T-helper 17 cell (primary cell): ENCODE results near the gene PPP2R3B. TPM values are rescaled to one million over a fixed set of nuclear protein-coding genes. Genes with fewer than 3 reads are reported as not detected.
A peak's percentile ranks its signal among the peaks of the same experiment; 100 is the strongest.

ENCODE experiments used
- ATAC-seq: fragments of 150-1000 bp; cut with Tn5 transposase; 2 replicates; pipeline ENCODE4 v1.10.0; 2021; ENCODE audit warnings: mild to moderate bottlenecking, moderate library complexity
- DNase-seq, 3 donors: peaks; one replicate each; pipeline versions ENCODE4 v3.0.0 to v3.0.0-alpha.2; 2020 to 2021
- H3K9me3 ChIP-seq: one replicate; pipeline ENCODE4 v1.7.0; 2013; ENCODE audit warnings: low read length, mild to moderate bottlenecking; ENCODE audit not compliant: control insufficient read depth, poor library complexity, severe bottlenecking
- H3K27ac Mint-ChIP-seq: one replicate; pipeline ENCODE4 v1.8.0; 2022; ENCODE audit warnings: mild to moderate bottlenecking, moderate library complexity, mixed read lengths
- H3K27me3 Mint-ChIP-seq: one replicate; pipeline ENCODE4 v1.8.0; 2022; ENCODE audit warnings: mixed read lengths
- H3K36me3 Mint-ChIP-seq: one replicate; pipeline ENCODE4 v1.8.0; 2022; ENCODE audit warnings: low read depth, mixed read lengths
- H3K4me1 Mint-ChIP-seq: one replicate; pipeline ENCODE4 v1.8.0; 2022; ENCODE audit warnings: mild to moderate bottlenecking, mixed read lengths
- H3K4me3 Mint-ChIP-seq: one replicate; pipeline ENCODE4 v1.8.0; 2022; ENCODE audit warnings: mild to moderate bottlenecking, moderate library complexity, mixed read lengths
- total RNA-seq, 4 donors: library from RNA in 2 of 4; stranded (reverse) in 2 of 4; gene quantifications; one replicate each; pipeline ENCODE4 v1.2.3 and lab custom pipeline; 2022 to 2026

PPP2R3B gene
- total RNA-seq, 2 donors from 2014 or later: 18.5 to 19.1 TPM

- Mint-ChIP-seq H3K27me3 (no peaks in the 10 kb centered on the region), H3K4me1 (peaks cover 12% of the 10 kb centered on the region), H3K36me3 (peaks cover 10% of the 10 kb centered on the region), H3K27ac (no peak overlapping the region), H3K4me3 (no peak overlapping the region)
- H3K9me3 ChIP-seq: peaks cover 5% of the 10 kb centered on the region
- no peak for ATAC-seq
- DNase-seq: no peak
Measured at GRCh38 chrX:361231-362145, 25.2 kb downstream of the PPP2R3B start.

- H3K9me3 ChIP-seq: peaks cover 5% of the 10 kb centered on the region
- Mint-ChIP-seq H3K36me3 (peaks cover 10% of the 10 kb centered on the region), H3K4me1 (peaks cover 14% of the 10 kb centered on the region), H3K4me3 (no peak overlapping the region), H3K27ac (no peak overlapping the region), H3K27me3 (no peaks in the 10 kb centered on the region)
- ATAC-seq (no peak), DNase-seq (no peak)
Measured at GRCh38 chrX:360496-361150, 26.1 kb downstream of the PPP2R3B start.

GRCh38 chrX:358651-359143 lies 28.0 kb downstream of the PPP2R3B start:
- Mint-ChIP-seq H3K27me3 (no peaks in the 10 kb centered on the region), H3K4me1 (peaks cover 14% of the 10 kb centered on the region), H3K36me3 (peaks cover 10% of the 10 kb centered on the region), H3K27ac (peak overlapping the region; percentile 85), H3K4me3 (no peak overlapping the region)
- H3K9me3 ChIP-seq: peaks cover 5% of the 10 kb centered on the region
- DNase-seq (no peak), ATAC-seq (no peak)

- no peaks in the 10 kb centered on the region for H3K27me3 Mint-ChIP-seq
- ATAC-seq: peak; percentile 91
- DNase-seq: no peak
- no peak overlapping the region for H3K4me3 Mint-ChIP-seq
- peak overlapping the region; percentile 85 for H3K27ac Mint-ChIP-seq
- H3K4me1 Mint-ChIP-seq: peaks cover 14% of the 10 kb centered on the region
- peaks cover 5% of the 10 kb centered on the region for H3K36me3 Mint-ChIP-seq
- peaks cover 5% of the 10 kb centered on the region for H3K9me3 ChIP-seq
Measured at GRCh38 chrX:357693-358471, 28.8 kb downstream of the PPP2R3B start.

- H3K4me1 Mint-ChIP-seq: peaks cover 14% of the 10 kb centered on the region
- H3K4me3 Mint-ChIP-seq: peak overlapping the region; percentile 58
- ATAC-seq (peak; percentile 56), DNase-seq (no peak)
- no peaks in the 10 kb centered on the region for H3K27me3 Mint-ChIP-seq
- peaks cover 5% of the 10 kb centered on the region for H3K9me3 ChIP-seq
- H3K27ac Mint-ChIP-seq: peak overlapping the region; percentile 85
- peaks cover 5% of the 10 kb centered on the region for H3K36me3 Mint-ChIP-seq
Measured at GRCh38 chrX:357035-357692, 29.5 kb downstream of the PPP2R3B start.

GRCh38 chrX:356385-357034 lies 30.2 kb downstream of the PPP2R3B start:
- peak overlapping the region; percentile 58 for H3K4me3 Mint-ChIP-seq
- ATAC-seq: no peak
- peaks cover 5% of the 10 kb centered on the region for H3K36me3 Mint-ChIP-seq

GRCh38 chrX:355329-356050 lies 31.2 kb downstream of the PPP2R3B start:
- ATAC-seq (no peak), DNase-seq (no peak)
- peaks cover 5% of the 10 kb centered on the region for H3K9me3 ChIP-seq
- no peak overlapping the region for H3K4me3 Mint-ChIP-seq
- no peaks in the 10 kb centered on the region for H3K27me3 Mint-ChIP-seq
- H3K4me1 Mint-ChIP-seq: peaks cover 14% of the 10 kb centered on the region
- H3K36me3 Mint-ChIP-seq: peaks cover 2% of the 10 kb centered on the region
- H3K27ac Mint-ChIP-seq: peak overlapping the region; percentile 56

More at GRCh38 chrX:356385-357034, 30.2 kb downstream of the PPP2R3B start:
- H3K27ac Mint-ChIP-seq: peak overlapping the region; percentile 85
- peaks cover 5% of the 10 kb centered on the region for H3K9me3 ChIP-seq
- H3K4me1 Mint-ChIP-seq: peaks cover 14% of the 10 kb centered on the region
- H3K27me3 Mint-ChIP-seq: no peaks in the 10 kb centered on the region
- no peak for DNase-seq

- no peak for DNase-seq
- no peaks in the 10 kb centered on the region for H3K9me3 ChIP-seq
- Mint-ChIP-seq H3K4me3 (no peak overlapping the region), H3K4me1 (peaks cover 17% of the 10 kb centered on the region), H3K27me3 (no peaks in the 10 kb centered on the region), H3K36me3 (peaks cover 3% of the 10 kb centered on the region), H3K27ac (no peak overlapping the region)
- no peak for ATAC-seq
Measured at GRCh38 chrX:353566-354535, 32.9 kb downstream of the PPP2R3B start.

- ATAC-seq (no peak), DNase-seq (no peak)
- H3K9me3 ChIP-seq: no peaks in the 10 kb centered on the region
- peaks cover 3% of the 10 kb centered on the region for H3K36me3 Mint-ChIP-seq
- peak overlapping the region; percentile 34 for H3K27ac Mint-ChIP-seq
- no peaks in the 10 kb centered on the region for H3K27me3 Mint-ChIP-seq
- H3K4me3 Mint-ChIP-seq: no peak overlapping the region
- peaks cover 17% of the 10 kb centered on the region for H3K4me1 Mint-ChIP-seq
Measured at GRCh38 chrX:352582-353314, 34.0 kb downstream of the PPP2R3B start.

- Mint-ChIP-seq H3K36me3 (peaks cover 3% of the 10 kb centered on the region), H3K4me3 (no peak overlapping the region), H3K4me1 (peaks cover 12% of the 10 kb centered on the region), H3K27me3 (no peaks in the 10 kb centered on the region), H3K27ac (no peak overlapping the region)
- H3K9me3 ChIP-seq: no peaks in the 10 kb centered on the region
- ATAC-seq: no peak
- DNase-seq: no peak
Measured at GRCh38 chrX:352181-352580, 34.5 kb downstream of the PPP2R3B start.
